ENCODE results near the gene IGDCC3.

Gene IGDCC3

DNA sequence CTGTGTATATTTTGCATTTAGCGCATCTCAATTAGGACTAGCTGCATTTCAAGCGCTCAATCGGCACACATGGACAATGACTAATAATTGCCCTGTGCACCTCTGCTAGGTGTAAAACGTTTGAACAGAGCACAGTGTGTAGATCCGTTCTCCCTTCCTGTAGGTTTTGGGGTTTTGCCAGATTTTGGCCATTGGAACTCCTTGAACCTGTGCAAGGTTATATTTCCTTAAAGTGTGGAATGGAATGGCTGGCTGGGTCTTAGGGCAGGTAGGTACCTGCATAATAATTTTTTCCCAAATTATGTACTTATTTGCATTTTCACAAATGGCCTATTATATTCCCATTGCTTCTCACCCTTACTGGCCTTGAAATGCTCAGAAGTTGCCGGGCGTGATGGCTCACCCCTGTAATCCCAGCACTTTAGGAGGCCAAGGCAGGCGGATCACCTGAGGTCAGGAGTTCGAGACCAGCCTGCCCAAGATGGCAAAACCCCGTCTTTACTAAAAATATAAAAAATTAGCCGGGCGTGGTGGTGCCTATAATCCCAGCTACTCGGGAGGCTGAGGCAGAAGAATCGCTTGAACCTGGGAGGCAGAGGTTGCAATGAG, 72.5 kb downstream of the IGDCC3 start:
- Mint-ChIP-seq H3K9me3 (no peaks in the 10 kb centered on the region), H3K27ac (peak overlapping the region; percentile 100), H3K27me3 (no peaks in the 10 kb centered on the region), H3K4me3 (peak overlapping the region; percentile 94 to 98), H3K4me1 (ENCODE audit: low read depth in 2 of 2) (peaks cover 16 to 26% of the 10 kb centered on the region in 2 donors), H3K36me3 (ENCODE audit: insufficient read depth) (peaks cover 37% of the 10 kb centered on the region)
- DNase-seq (no peak), ATAC-seq (replicated peaks) (no peak)

DNA sequence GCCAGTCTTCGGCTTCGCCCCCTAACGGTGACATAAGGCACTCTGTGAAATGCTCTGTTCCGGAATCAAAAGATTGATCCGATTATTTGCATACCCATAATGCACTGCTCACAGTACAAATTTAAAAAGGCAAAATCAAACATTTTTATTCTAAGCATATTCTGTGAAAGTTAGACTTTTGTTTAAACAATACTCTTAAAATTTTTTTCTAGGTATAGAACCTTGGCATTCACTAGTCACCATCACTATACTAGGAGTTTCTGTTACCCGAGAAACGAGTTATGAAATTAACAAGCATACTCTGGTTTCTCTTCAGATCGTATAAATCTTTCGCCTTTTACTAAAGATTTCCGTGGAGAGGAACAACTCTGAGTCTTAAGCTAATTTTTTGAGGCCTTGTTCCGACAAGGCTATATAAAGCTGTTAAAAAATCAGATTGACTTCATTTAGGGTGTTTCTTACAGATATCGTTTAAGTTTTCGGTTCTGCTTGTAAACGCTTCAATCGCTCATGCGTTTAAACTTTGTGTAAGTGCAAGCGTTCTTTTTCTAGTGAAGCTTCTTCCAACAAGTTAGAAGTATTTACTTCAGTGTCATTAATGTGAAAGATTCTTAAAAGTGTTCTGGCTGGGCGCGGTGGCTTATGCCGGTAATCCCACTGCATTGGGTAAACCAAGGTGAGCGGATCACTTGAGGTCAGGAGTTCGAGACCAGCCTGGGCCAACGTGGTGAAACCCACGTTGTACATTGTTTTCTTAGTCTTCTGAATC, 73.2 kb downstream of the IGDCC3 start, which contains the start of gene RNU5B-1:
TSS of gene RNU5B-1 (plus strand) at position 297 of the 769 bp plus-strand sequence.
- ATAC-seq (replicated peaks) (peak; percentile 78), DNase-seq (peak; percentile 70 to 72 (median 71))
- H3K36me3 Mint-ChIP-seq (ENCODE audit: insufficient read depth): peaks cover 41% of the 10 kb centered on the region

DNA sequence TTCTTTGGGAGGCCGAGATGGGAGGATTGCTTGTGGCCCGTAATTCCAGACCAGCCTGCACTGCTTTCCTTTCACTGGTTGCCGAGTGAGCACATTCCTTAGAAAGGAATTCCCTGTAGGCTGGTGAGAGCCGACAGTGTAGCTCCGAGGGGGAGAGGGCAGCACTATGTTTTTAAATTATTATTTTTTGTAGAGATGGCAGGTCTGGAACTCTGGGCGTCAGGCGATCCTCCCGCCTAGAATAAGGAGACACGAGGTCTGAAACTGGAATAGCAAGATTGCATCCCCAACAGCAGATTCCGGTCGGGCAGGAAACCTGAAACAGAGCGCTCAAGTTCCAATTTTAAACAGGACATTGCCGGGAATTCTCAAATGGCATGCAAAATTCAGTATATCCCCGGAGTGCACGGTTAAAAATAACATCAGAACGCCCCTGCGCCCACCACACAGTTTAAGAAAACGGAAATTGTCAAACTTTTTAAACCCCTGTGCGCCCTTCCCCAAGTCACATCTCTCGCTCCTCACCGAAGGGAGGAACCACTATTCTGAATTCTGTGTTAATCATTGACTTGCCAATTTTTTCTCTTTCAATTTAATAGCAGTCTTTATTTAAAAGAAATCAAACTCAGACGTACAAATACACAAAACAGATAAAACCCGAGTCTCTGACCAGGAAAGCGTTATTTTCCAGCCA, 74.0 kb downstream of the IGDCC3 start:
- Mint-ChIP-seq H3K36me3 (ENCODE audit: insufficient read depth) (peaks cover 42% of the 10 kb centered on the region), H3K27ac (peak overlapping the region; percentile 100), H3K4me3 (peak overlapping the region; percentile 94 to 98), H3K4me1 (ENCODE audit: low read depth in 2 of 2) (peaks cover 20 to 33% of the 10 kb centered on the region in 2 donors), H3K9me3 (no peaks in the 10 kb centered on the region), H3K27me3 (no peaks in the 10 kb centered on the region)
- DNase-seq (no peak), ATAC-seq (replicated peaks) (peak; percentile 2)

More for the DNA sequence above, 73.2 kb downstream of the IGDCC3 start, which contains the start of gene RNU5B-1:
- peak within 1 kb of the TSS; percentile 94 to 98 for H3K4me3 Mint-ChIP-seq
- H3K4me1 Mint-ChIP-seq (ENCODE audit: low read depth in 2 of 2): peaks cover 20 to 33% of the 10 kb centered on the region in 2 donors
- peak within 1 kb of the TSS; percentile 100 for H3K27ac Mint-ChIP-seq
- no peaks in the 10 kb centered on the region for H3K9me3 Mint-ChIP-seq
- no peaks in the 10 kb centered on the region for H3K27me3 Mint-ChIP-seq

DNA sequence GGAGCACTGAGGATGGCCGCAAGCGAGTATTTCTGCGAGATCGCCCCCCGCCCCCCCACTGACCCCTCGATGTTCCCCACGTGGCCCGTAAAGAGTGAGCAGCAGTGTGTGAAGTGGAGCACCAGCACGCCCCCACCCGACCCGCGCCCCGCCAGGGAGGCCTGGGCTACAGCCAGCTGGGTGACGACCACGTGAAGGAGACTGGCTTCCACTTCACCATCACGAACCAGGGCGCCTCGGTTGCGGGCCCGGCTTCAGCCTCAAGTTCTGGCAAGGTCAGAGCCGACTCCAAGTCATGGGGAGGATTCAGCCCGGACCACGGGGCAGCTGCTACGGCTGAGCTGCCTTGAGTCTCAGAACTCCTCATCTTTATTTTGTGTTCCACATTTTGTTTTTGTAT, 75.7 kb downstream of the IGDCC3 start:
- no peak overlapping the region for H3K27ac Mint-ChIP-seq
- no peaks in the 10 kb centered on the region for H3K27me3 Mint-ChIP-seq
- no peak overlapping the region for H3K4me3 Mint-ChIP-seq
- peaks cover 55% of the 10 kb centered on the region for H3K36me3 Mint-ChIP-seq (ENCODE audit: insufficient read depth)
- peaks cover 23 to 33% of the 10 kb centered on the region in 2 donors for H3K4me1 Mint-ChIP-seq (ENCODE audit: low read depth in 2 of 2)
- ATAC-seq (replicated peaks) (no peak), DNase-seq (no peak)
- no peaks in the 10 kb centered on the region for H3K9me3 Mint-ChIP-seq

DNA sequence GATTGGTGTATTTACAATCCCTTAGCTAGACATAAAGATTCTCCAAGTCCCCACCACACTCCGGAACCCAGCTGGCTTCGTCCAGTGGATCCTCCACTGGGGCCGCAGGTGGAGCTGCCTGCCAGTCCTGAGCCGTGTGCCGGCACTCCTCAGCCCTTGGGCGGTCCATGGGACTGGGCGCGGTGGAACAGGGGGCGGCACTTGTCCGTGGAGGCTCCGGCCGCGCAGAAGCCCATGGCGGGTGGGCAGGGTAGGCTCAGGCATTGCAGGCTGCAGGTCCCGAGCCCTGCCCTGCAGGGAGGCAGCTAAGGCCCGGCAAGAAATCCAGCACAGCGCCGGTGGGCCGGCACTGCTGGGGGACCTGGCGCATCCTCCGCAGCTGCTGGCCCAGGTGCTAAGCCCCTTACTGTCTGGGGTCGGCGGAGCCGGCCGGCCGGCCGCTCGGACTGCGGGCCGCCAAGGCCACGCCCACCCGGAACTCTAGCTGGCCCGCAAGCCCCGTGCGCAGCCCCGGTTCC, 76.8 kb downstream of the IGDCC3 start:
- H3K9me3 Mint-ChIP-seq: no peaks in the 10 kb centered on the region
- H3K4me1 Mint-ChIP-seq (ENCODE audit: low read depth in 2 of 2): peaks cover 27 to 35% of the 10 kb centered on the region in 2 donors
- H3K27me3 Mint-ChIP-seq: no peaks in the 10 kb centered on the region
- H3K27ac Mint-ChIP-seq: peak overlapping the region; percentile 90 to 93
- DNase-seq (no peak), ATAC-seq (replicated peaks) (no peak)
- H3K36me3 Mint-ChIP-seq (ENCODE audit: insufficient read depth): peaks cover 60% of the 10 kb centered on the region
- no peak overlapping the region for H3K4me3 Mint-ChIP-seq

DNA sequence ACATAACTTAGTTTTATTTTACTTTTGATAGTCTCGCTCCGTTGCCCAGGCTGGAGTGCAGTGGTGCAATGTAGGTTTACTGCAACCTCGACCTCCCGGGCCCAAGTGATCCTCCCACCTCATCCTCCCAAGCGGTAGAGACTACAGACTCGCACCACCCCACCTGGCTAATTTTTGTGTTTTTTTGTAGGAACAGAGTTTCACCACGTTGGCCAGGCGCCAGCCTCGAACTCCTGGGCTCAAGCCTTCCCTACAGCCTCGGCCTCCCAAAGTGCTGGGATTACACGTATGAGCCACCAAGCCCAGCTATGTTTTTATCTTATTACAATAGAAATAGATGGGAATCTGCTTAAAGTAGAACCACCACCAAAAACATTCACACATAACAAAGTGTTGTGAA, 79.1 kb downstream of the IGDCC3 start:
- Mint-ChIP-seq H3K9me3 (no peaks in the 10 kb centered on the region), H3K36me3 (ENCODE audit: insufficient read depth) (peaks cover 52% of the 10 kb centered on the region), H3K27me3 (no peaks in the 10 kb centered on the region), H3K27ac (peak overlapping the region in 1 of 2 donors; percentile 86), H3K4me1 (ENCODE audit: low read depth in 2 of 2) (peaks cover 19 to 22% of the 10 kb centered on the region in 2 donors), H3K4me3 (peak overlapping the region; percentile 73 to 87)
- DNase-seq (no peak), ATAC-seq (replicated peaks) (no peak)

DNA sequence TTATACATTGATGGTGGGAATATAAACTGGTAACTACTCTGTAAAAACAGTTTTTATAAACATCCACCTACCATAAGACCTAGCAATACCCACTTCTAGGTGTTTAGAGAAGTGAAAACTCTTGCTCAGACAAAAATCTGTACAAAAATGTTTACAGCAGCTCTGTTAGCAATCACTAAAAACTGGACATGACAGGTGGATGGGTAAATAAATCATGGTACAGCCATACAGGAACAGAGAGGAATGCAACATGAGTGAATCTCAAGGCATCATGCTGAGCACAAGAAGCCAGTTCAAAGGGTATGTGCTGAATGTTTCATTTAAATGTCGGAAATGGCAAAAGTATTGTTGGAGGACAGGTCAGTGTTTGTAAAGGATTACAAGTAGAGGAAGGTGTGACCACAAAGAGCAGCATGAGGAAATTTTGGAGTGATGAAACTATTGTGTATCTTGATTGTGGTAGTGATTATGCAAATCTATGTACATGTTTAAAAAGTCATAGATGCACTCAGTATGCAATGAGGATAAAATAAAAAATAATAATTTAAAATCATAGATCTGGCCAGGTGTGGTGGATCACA, 84.8 kb downstream of the IGDCC3 start:
- ATAC-seq (replicated peaks) (no peak), DNase-seq (no peak)
- Mint-ChIP-seq H3K4me3 (no peak overlapping the region), H3K36me3 (ENCODE audit: insufficient read depth) (peaks cover 35% of the 10 kb centered on the region), H3K27ac (no peak overlapping the region), H3K9me3 (no peaks in the 10 kb centered on the region), H3K27me3 (no peaks in the 10 kb centered on the region), H3K4me1 (ENCODE audit: low read depth in 2 of 2) (peaks cover 10 to 13% of the 10 kb centered on the region in 2 donors)

DNA sequence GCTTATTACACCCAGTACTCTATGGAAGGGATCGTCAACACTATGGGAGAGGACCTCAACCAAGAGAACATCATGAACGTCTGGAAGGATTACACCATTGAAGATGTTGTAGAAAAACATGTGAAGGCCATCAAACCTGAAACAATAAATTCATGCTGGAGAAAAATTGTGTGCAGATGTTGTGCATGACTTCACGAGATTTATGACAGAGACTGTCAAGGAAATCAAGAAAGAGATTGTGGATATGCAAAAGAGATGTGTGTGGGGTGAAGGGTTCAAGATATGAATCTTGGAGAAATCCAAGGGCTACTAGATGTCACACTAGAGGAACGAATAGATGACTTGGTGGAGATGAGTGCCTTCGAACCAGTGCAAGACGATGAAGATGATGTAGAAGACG, 87.6 kb downstream of the IGDCC3 start:
- ATAC-seq (replicated peaks) (no peak), DNase-seq (no peak)
- no peaks in the 10 kb centered on the region for H3K9me3 Mint-ChIP-seq
- no peak overlapping the region for H3K4me3 Mint-ChIP-seq
- no peak overlapping the region for H3K27ac Mint-ChIP-seq
- H3K4me1 Mint-ChIP-seq (ENCODE audit: low read depth in 2 of 2): peaks cover 14 to 18% of the 10 kb centered on the region in 2 donors
- no peaks in the 10 kb centered on the region for H3K27me3 Mint-ChIP-seq
- peaks cover 8% of the 10 kb centered on the region for H3K36me3 Mint-ChIP-seq (ENCODE audit: insufficient read depth)

DNA sequence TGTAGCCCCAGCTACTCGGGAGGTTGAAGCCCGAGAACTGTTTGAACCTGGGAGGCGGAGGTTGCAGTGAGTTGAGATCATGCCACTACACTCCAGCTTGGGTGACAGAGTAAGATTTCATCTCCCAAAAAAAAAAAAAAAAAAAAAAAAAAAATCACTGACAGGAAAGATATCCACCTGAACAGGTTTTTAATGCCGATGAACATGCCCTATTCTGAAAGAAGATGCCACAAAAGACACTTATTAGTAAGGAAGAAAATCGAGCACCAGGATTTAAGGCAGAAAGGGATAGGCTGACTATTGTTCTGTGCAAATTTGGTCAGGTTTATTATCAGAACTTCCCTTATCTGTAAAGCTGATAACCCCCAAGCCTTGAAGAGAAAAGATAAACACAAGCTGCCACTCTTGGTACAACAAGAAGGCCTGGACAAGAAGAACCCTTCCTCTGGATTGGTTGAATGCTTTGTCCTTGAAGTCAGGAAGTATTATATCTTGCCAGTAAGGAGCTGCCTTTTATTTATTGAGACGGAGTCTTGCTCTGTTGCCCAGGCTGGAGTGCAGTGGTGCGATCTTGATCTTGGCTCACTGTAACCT, 88.4 kb downstream of the IGDCC3 start:
- H3K36me3 Mint-ChIP-seq (ENCODE audit: insufficient read depth): peaks cover 4% of the 10 kb centered on the region
- H3K27me3 Mint-ChIP-seq: no peaks in the 10 kb centered on the region
- no peak overlapping the region for H3K4me3 Mint-ChIP-seq
- ATAC-seq (replicated peaks): no peak
- peak overlapping the region in 1 of 2 donors; percentile 6 for H3K27ac Mint-ChIP-seq
- no peak for DNase-seq
- peaks cover 14 to 18% of the 10 kb centered on the region in 2 donors for H3K4me1 Mint-ChIP-seq (ENCODE audit: low read depth in 2 of 2)
- no peaks in the 10 kb centered on the region for H3K9me3 Mint-ChIP-seq

DNA sequence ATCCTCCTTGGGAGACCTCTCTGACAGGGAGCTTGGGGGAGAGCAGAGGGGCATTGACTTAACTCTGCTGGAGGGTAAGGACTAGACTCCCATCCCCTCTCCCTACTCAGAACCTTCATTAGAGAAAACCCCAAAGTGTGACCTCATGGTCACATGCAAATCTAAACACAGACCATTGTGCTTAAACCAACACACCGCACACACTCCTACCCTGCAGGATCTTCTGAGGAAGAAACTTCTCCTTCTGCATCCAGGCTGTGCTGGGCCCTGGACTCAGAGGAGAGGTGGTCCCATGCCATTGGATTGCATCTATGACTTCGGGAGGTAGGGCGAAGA, 90.3 kb downstream of the IGDCC3 start:
- DNase-seq (no peak), ATAC-seq (replicated peaks) (no peak)
- Mint-ChIP-seq H3K4me3 (peak overlapping the region; percentile 84 to 85), H3K4me1 (ENCODE audit: low read depth in 2 of 2) (peaks cover 23 to 31% of the 10 kb centered on the region in 2 donors), H3K36me3 (ENCODE audit: insufficient read depth) (peaks cover 3% of the 10 kb centered on the region), H3K27me3 (no peaks in the 10 kb centered on the region), H3K9me3 (no peaks in the 10 kb centered on the region), H3K27ac (peak overlapping the region; percentile 89 to 95)

DNA sequence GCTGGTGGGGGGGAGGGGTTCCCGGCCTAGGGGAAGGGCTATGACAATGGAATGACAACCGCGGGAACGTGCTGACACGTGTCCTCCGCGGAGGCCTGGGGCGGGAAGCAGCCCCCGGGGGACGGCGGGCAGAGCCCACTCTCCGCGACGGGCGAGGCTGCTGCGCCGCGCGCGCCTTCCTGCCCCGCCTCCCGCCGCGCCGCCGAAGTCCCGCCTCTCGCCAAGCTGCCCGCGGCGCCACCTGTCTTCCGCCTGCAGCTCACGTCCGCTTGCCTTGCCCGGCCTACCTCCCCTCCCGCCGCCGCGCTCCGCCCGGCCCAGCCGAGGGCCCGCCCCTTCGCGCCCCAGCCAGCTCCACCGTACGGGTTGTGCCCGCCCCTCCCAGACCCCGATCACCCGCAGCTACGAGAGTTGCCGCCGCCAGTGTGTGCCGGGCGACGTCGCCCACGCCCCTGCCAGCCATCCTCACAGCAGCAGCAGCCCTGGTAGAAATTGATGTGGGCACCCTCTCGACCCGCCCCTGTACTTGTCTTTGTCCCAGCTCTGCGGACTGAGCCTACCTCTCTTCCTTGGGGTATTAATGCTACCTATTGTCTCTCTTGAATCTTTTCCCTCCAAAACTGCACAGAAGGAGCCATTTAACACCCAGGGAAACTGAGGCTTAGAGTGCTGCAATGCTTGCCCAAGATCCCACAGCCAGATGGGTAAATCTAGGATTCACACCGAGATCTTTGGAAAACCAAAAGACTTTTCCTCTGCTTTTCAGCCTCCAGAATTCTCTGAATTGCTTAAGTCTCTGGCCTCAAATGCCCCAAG, 90.9 kb downstream of the IGDCC3 start, which contains the start of gene PARP16:
TSS of gene PARP16 (minus strand) at position 180 of the 816 bp plus-strand sequence. CDS start 457 bp downstream, outside the sequence.
- Mint-ChIP-seq H3K4me1 (ENCODE audit: low read depth in 2 of 2) (peaks cover 27 to 36% of the 10 kb centered on the region in 2 donors), H3K36me3 (ENCODE audit: insufficient read depth) (peaks cover 3% of the 10 kb centered on the region), H3K4me3 (peak within 1 kb of the TSS; percentile 84 to 85), H3K27ac (peak within 1 kb of the TSS; percentile 89 to 95), H3K27me3 (no peaks in the 10 kb centered on the region), H3K9me3 (no peaks in the 10 kb centered on the region)
- DNase-seq (peak; percentile 87 to 91 (median 88)), ATAC-seq (replicated peaks) (peak; percentile 94)

DNA sequence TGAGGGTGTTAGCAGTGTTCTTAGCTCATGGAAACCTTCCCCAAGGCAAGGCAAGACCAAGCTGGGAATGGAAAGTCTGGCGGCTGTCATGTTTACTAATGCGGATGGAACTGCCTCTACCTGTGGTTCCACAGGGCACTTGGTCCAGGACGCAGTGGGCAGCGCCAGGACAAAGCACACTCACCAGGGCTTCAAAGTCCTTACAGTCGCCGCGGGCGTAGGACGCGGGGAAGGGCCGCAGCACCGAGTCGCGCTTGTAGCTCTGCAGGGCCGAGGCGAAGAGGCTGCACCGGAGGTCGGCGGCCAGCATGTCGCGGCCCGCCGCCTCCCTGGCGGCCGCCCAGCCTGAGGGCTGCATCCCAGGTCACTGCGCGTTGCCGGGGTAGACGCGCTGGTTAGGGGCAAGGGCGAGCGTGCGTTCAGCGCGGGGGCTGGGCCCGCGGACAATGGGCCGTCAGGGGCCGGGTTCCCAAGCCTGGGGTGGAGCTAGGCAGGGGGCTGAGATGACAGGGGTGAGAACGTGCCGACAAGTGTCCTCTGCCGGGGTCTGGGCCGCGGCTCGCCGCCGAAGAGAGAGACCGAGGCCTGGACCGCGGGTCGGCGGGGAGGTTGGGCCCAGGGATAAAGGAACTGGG, 91.6 kb downstream of the IGDCC3 start:
- H3K4me1 Mint-ChIP-seq (ENCODE audit: low read depth in 2 of 2): peaks cover 27 to 36% of the 10 kb centered on the region in 2 donors

More for the DNA sequence above, 91.6 kb downstream of the IGDCC3 start:
- peaks cover 3% of the 10 kb centered on the region for H3K36me3 Mint-ChIP-seq (ENCODE audit: insufficient read depth)
- ATAC-seq (replicated peaks) (peak; percentile 21), DNase-seq (peak in 1 of 3 experiments; percentile 10)
- H3K4me3 Mint-ChIP-seq: peak overlapping the region; percentile 84 to 85
- H3K27ac Mint-ChIP-seq: peak overlapping the region; percentile 89 to 95
- H3K27me3 Mint-ChIP-seq: no peaks in the 10 kb centered on the region
- no peaks in the 10 kb centered on the region for H3K9me3 Mint-ChIP-seq

Measured in effector memory CD8-positive, alpha-beta T cell (primary cell).